Panc1 (cell line): ENCODE data around the gene TRAPPC10. TPM values are rescaled to one million over a fixed set of nuclear protein-coding genes. Genes with fewer than 3 reads are reported as not detected.

ENCODE experiments used
- ATAC-seq: fragments of 200-7000 bp; cut with Tn5 transposase; 2 replicates; pipeline ENCODE4 v1.9.1; 2020; ENCODE audit warnings: mild to moderate bottlenecking, moderate library complexity
- BruUV-seq: library from RNA; stranded (reverse); fragments of 400-500 nt; replicated peaks from 2 replicates; lab custom pipeline; 2021; lab: Mats Ljungman, UMichigan
- CTCF ChIA-PET: fragments of 300-600 bp; sonication (Branson Sonifier 250); formaldehyde crosslinking; loops from one replicate; lab custom pipeline; 2022; ENCODE audit warnings: antibody characterized with exemption; lab: Charles Lee
- POLR2A ChIA-PET: fragments of 300-600 bp; sonication (Branson Sonifier 250); formaldehyde crosslinking; loops from one replicate; lab custom pipeline; 2022; ENCODE audit warnings: antibody characterized with exemption; lab: Charles Lee
- DNase-seq: peaks from one replicate; pipeline ENCODE4 v3.0.0-alpha.2; 2010; ENCODE audit warnings: low read depth, low spot score
- H3K27ac ChIP-seq: 2 replicates; pipeline ENCODE4 v1.5.1; 2011; ENCODE audit warnings: mild to moderate bottlenecking, low read length, inconsistent platforms
- H3K27me3 ChIP-seq: fragments of 200-500 bp; sonication (Bioruptor generic); 2 replicates; pipeline ENCODE4 v1.6.0; 2014; ENCODE audit warnings: low read length, inconsistent platforms; ENCODE audit not compliant: control insufficient read depth, insufficient read depth
- H3K36me3 ChIP-seq: fragments of 200-500 bp; sonication (Bioruptor generic); 2 replicates; pipeline ENCODE4 v1.5.1; 2014; ENCODE audit warnings: inconsistent platforms, mild to moderate bottlenecking, low read length, moderate library complexity; ENCODE audit not compliant: control insufficient read depth, insufficient read depth
- H3K4me1 ChIP-seq: 2 replicates; pipeline ENCODE4 v1.5.1; 2011; ENCODE audit warnings: inconsistent platforms, mild to moderate bottlenecking, low read length, moderate library complexity; ENCODE audit not compliant: control insufficient read depth, insufficient read depth
- H3K4me3 ChIP-seq, 2 experiments: 2 replicates each; pipeline ENCODE4 v1.5.1; 2011 to 2012; ENCODE audit warnings: low read depth in 2 of 2, low read length in 2 of 2, mild to moderate bottlenecking in 2 of 2, inconsistent platforms in 1 of 2, moderate library complexity in 1 of 2
- H3K9me3 ChIP-seq: fragments of 200-500 bp; sonication (Bioruptor generic); 2 replicates; pipeline ENCODE4 v1.5.1; 2014; ENCODE audit warnings: low read depth, mild to moderate bottlenecking, inconsistent platforms, low read length, moderate library complexity; ENCODE audit not compliant: control insufficient read depth, insufficient read depth
- CTCF ChIP-seq: fragments of 450-650 bp; IDR thresholded peaks from 2 replicates; pipeline ENCODE4 v1.5.1; 2017; ENCODE audit warnings: mild to moderate bottlenecking
- POLR2AphosphoS5 ChIP-seq: IDR thresholded peaks from 2 replicates; pipeline ENCODE4 v1.6.1; 2012; ENCODE audit warnings: mild to moderate bottlenecking, low read depth, low read length, moderate library complexity
- SIN3A ChIP-seq: IDR thresholded peaks from 2 replicates; pipeline ENCODE4 v1.6.1; 2012; ENCODE audit warnings: low read depth, mild to moderate bottlenecking, low read length, moderate library complexity, borderline replicate concordance; ENCODE audit not compliant: insufficient read depth
- TCF7L2 ChIP-seq: IDR thresholded peaks from 2 replicates; pipeline ENCODE4 v1.6.1; 2011; ENCODE audit warnings: mild to moderate bottlenecking, low read depth, low read length, inconsistent platforms
- in situ Hi-C: cut with HindIII; loops from 2 replicates; pipeline ENCODE4 v1.10.0; 2016; ENCODE audit warnings: low sequenced_read_pairs, low pct_unique_long_range_greater_than_20kb
- intact Hi-C: fragments of 100-400 bp; cut with micrococcal nuclease; formaldehyde crosslinking; loops from one replicate; pipeline ENCODE4 v1.10.0; 2022; ENCODE audit not compliant: unreplicated experiment
- total RNA-seq: library from RNA; stranded (reverse); gene quantifications from one replicate; pipeline ENCODE4 v1.2.1, GENCODE V29; 2021; ENCODE audit not compliant: unreplicated experiment
- TF ChIP-seq, protein P1 (sequence below), 2 experiments: IDR thresholded peaks; 2 replicates each; pipeline ENCODE4 v1.6.1; 2011 to 2012; ENCODE audit warnings: low read depth in 2 of 2, control low read depth in 1 of 2, low read length in 1 of 2, mild to moderate bottlenecking in 1 of 2, moderate library complexity in 1 of 2; ENCODE audit not compliant: insufficient read depth in 1 of 2

Gene TRAPPC10
- total RNA-seq, 1 experiment from 2014 or later, result 34.5 TPM

- CTCF ChIA-PET, result no interaction called here
- in situ Hi-C loops, result no loop called here
Observed at GRCh38 chr21:43986544-43987451, 25.3 kb upstream of the TRAPPC10 start.

DNA sequence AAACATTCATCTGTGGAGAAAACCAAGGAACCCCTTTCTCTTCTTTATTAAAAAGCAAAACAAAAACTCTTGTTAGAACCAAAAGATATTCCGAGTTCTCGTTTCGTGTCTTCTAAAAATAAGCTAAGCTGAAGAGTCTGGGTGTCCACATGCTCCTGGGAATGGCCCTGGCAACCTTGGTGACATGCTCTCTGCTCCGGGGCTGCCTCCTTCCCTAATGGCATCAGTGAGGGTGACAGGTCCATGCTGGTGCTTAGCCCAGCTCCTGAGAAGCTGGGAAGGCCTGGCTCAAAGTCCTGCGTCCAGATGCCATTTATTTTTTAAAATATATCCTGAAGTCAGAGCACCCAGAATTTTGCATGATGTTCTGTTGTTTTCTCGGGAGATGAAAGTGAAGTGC lies 24.6 kb upstream of the TRAPPC10 start:
- intact Hi-C loops, result no loop called here
- no peak for DNase-seq
- POLR2A ChIA-PET, result no interaction called here

More at GRCh38 chr21:43986544-43987451, 25.3 kb upstream of the TRAPPC10 start:
- intact Hi-C loops, result no loop called here
- BruUV-seq, result no TSS peak
- no peaks in the 10 kb centered on the region for H3K27me3 ChIP-seq
- no peak for ATAC-seq
- no peak overlapping the region for H3K4me3 ChIP-seq
- H3K9me3 ChIP-seq, result no peaks in the 10 kb centered on the region
- no peaks in the 10 kb centered on the region for H3K36me3 ChIP-seq
- TF ChIP-seq SIN3A, result no peak
- TF ChIP-seq CTCF, result no peak
- TF ChIP-seq TCF7L2, result no peak
- TF ChIP-seq, protein P1, sequence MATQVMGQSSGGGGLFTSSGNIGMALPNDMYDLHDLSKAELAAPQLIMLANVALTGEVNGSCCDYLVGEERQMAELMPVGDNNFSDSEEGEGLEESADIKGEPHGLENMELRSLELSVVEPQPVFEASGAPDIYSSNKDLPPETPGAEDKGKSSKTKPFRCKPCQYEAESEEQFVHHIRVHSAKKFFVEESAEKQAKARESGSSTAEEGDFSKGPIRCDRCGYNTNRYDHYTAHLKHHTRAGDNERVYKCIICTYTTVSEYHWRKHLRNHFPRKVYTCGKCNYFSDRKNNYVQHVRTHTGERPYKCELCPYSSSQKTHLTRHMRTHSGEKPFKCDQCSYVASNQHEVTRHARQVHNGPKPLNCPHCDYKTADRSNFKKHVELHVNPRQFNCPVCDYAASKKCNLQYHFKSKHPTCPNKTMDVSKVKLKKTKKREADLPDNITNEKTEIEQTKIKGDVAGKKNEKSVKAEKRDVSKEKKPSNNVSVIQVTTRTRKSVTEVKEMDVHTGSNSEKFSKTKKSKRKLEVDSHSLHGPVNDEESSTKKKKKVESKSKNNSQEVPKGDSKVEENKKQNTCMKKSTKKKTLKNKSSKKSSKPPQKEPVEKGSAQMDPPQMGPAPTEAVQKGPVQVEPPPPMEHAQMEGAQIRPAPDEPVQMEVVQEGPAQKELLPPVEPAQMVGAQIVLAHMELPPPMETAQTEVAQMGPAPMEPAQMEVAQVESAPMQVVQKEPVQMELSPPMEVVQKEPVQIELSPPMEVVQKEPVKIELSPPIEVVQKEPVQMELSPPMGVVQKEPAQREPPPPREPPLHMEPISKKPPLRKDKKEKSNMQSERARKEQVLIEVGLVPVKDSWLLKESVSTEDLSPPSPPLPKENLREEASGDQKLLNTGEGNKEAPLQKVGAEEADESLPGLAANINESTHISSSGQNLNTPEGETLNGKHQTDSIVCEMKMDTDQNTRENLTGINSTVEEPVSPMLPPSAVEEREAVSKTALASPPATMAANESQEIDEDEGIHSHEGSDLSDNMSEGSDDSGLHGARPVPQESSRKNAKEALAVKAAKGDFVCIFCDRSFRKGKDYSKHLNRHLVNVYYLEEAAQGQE (IDR thresholded peaks at IDR 0.05; ENCODE audit: insufficient read depth in 1 of 2, low read depth in 2 of 2, low read length in 1 of 2), result no peak
- TF ChIP-seq POLR2AphosphoS5, result no peak
- POLR2A ChIA-PET, result no interaction called here
- H3K27ac ChIP-seq, result no peak overlapping the region
- no peaks in the 10 kb centered on the region for H3K4me1 ChIP-seq
- DNase-seq, result no peak

More for the DNA sequence above, 24.6 kb upstream of the TRAPPC10 start:
- CTCF ChIA-PET, result interaction anchor here (1.0 kb wide), 1 partner anchor 12 kb away, joined by 5 read pairs; no protein-coding TSS in a partner anchor
- no peak overlapping the region for H3K4me3 ChIP-seq
- TF ChIP-seq POLR2AphosphoS5, result no peak
- no peak for TF ChIP-seq CTCF
- no peak for TF ChIP-seq SIN3A
- no peak for TF ChIP-seq TCF7L2
- TF ChIP-seq, protein P1 (IDR thresholded peaks at IDR 0.05; ENCODE audit: insufficient read depth in 1 of 2, low read depth in 2 of 2, low read length in 1 of 2), result no peak
- no peaks in the 10 kb centered on the region for H3K27me3 ChIP-seq
- ATAC-seq, result no peak
- in situ Hi-C loops, result no loop called here
- H3K27ac ChIP-seq, result no peak overlapping the region
- no peaks in the 10 kb centered on the region for H3K4me1 ChIP-seq
- no peaks in the 10 kb centered on the region for H3K36me3 ChIP-seq
- BruUV-seq, result no TSS peak
- H3K9me3 ChIP-seq, result no peaks in the 10 kb centered on the region
